IMR-90 (cell line): ENCODE results near the gene SESN3. TPM values are rescaled to one million over a fixed set of nuclear protein-coding genes. Genes with fewer than 3 reads are reported as not detected.

Source experiments
- ATAC-seq: fragments of 200-7000 bp; cut with Tn5 transposase; 2 replicates; pipeline ENCODE4 v1.9.1; 2020; ENCODE audit warnings: low read depth, mild to moderate bottlenecking, moderate library complexity
- BruUV-seq: library from RNA; stranded (reverse); fragments of 400-500 nt; replicated peaks from 2 replicates; lab custom pipeline; 2021; lab: Mats Ljungman, UMichigan
- CTCF ChIA-PET: fragments of 300-600 bp; formaldehyde crosslinking; extraction: SDS; loops from one replicate; lab custom pipeline; 2021; ENCODE audit warnings: antibody characterized with exemption; lab: Yijun Ruan, JAX
- POLR2A ChIA-PET: fragments of 300-600 bp; sonication (Branson Sonifier 250); formaldehyde crosslinking; loops from one replicate; lab custom pipeline; 2022; ENCODE audit warnings: antibody characterized with exemption; ENCODE audit not compliant: unreplicated experiment; lab: Charles Lee
- DNase-seq: peaks from one replicate; pipeline ENCODE4 v3.0.0; 2013
- H2AFZ ChIP-seq: replicated peaks from 2 replicates; pipeline ENCODE3; 2013; ENCODE audit warnings: low read length, mild to moderate bottlenecking; ENCODE audit not compliant: poor library complexity
- H2AK5ac ChIP-seq: 2 replicates; pipeline ENCODE4 v1.6.1; 2013; ENCODE audit warnings: low read depth, low read length, inconsistent platforms
- H2AK9ac ChIP-seq: replicated peaks from 2 replicates; pipeline ENCODE3; 2013; ENCODE audit warnings: mild to moderate bottlenecking, low read depth, low read length, moderate library complexity; ENCODE audit not compliant: poor library complexity
- H2BK120ac ChIP-seq: 2 replicates; pipeline ENCODE4 v1.6.1; 2013; ENCODE audit warnings: low read depth, low read length, inconsistent platforms
- H2BK15ac ChIP-seq: 3 replicates; pipeline ENCODE4 v1.6.1; 2013; ENCODE audit warnings: low read depth, low read length, inconsistent platforms
- H2BK20ac ChIP-seq: 2 replicates; pipeline ENCODE4 v1.6.1; 2013; ENCODE audit warnings: low read depth, mild to moderate bottlenecking, inconsistent platforms, low read length, moderate library complexity
- H2BK5ac ChIP-seq: 2 replicates; pipeline ENCODE4 v1.6.1; 2013; ENCODE audit warnings: mild to moderate bottlenecking, low read depth, low read length, inconsistent platforms; ENCODE audit not compliant: poor library complexity, severe bottlenecking
- H3K14ac ChIP-seq: replicated peaks from 2 replicates; pipeline ENCODE4 v1.6.1; 2013; ENCODE audit warnings: low read depth, low read length, inconsistent platforms
- H3K18ac ChIP-seq: 2 replicates; pipeline ENCODE4 v1.6.1; 2013; ENCODE audit warnings: low read depth, low read length, control low read depth
- H3K23ac ChIP-seq: 2 replicates; pipeline ENCODE4 v1.6.1; 2013; ENCODE audit warnings: low read depth, low read length, inconsistent platforms
- H3K27ac ChIP-seq: 2 replicates; pipeline ENCODE4 v1.5.1; 2013; ENCODE audit warnings: mild to moderate bottlenecking, control low read depth, low read length; ENCODE audit not compliant: insufficient read depth
- H3K27me3 ChIP-seq: 2 replicates; pipeline ENCODE4 v1.6.1; 2013; ENCODE audit warnings: low read length; ENCODE audit not compliant: control insufficient read depth, insufficient read depth
- H3K36me3 ChIP-seq: 2 replicates; pipeline ENCODE4 v1.6.1; 2013; ENCODE audit warnings: low read length, mixed read lengths; ENCODE audit not compliant: control insufficient read depth, insufficient read depth
- H3K4ac ChIP-seq: 2 replicates; pipeline ENCODE4 v1.6.1; 2013; ENCODE audit warnings: low read depth, low read length, inconsistent platforms
- H3K4me1 ChIP-seq: 2 replicates; pipeline ENCODE4 v1.6.1; 2013; ENCODE audit warnings: low read length, mixed read lengths; ENCODE audit not compliant: control insufficient read depth, insufficient read depth
- H3K4me2 ChIP-seq: 2 replicates; pipeline ENCODE4 v1.6.1; 2013; ENCODE audit warnings: low read depth, mild to moderate bottlenecking, control low read depth, low read length, moderate library complexity
- H3K4me3 ChIP-seq: 2 replicates; pipeline ENCODE4 v1.5.1; 2013; ENCODE audit warnings: low read depth, mild to moderate bottlenecking, control low read depth, low read length, moderate library complexity; ENCODE audit not compliant: insufficient read depth
- H3K56ac ChIP-seq: 2 replicates; pipeline ENCODE4 v1.6.1; 2013; ENCODE audit warnings: low read length, inconsistent platforms; ENCODE audit not compliant: insufficient read depth; ENCODE audit errors: extremely low read depth
- H3K79me1 ChIP-seq, 2 experiments: 2 replicates each; pipeline ENCODE4 v1.6.1; 2013; ENCODE audit warnings: low read length in 2 of 2, inconsistent platforms in 1 of 2, low read depth in 1 of 2
- H3K9ac ChIP-seq: 2 replicates; pipeline ENCODE4 v1.6.1; 2013; ENCODE audit warnings: low read depth, low read length, control low read depth
- H3K9me1 ChIP-seq: 2 replicates; pipeline ENCODE4 v1.6.1; 2013; ENCODE audit warnings: low read length, inconsistent platforms; ENCODE audit not compliant: insufficient read depth
- H3K9me3 ChIP-seq: 2 replicates; pipeline ENCODE4 v1.6.1; 2013; ENCODE audit warnings: low read length; ENCODE audit not compliant: control insufficient read depth, insufficient read depth
- H4K20me1 ChIP-seq: 2 replicates; pipeline ENCODE4 v1.6.1; 2013; ENCODE audit warnings: low read length, inconsistent platforms; ENCODE audit not compliant: insufficient read depth
- H4K5ac ChIP-seq: 2 replicates; pipeline ENCODE4 v1.6.1; 2013; ENCODE audit warnings: mild to moderate bottlenecking, low read depth, low read length, control low read depth
- H4K8ac ChIP-seq, 2 experiments: 2 replicates each; pipeline ENCODE4 v1.6.1; 2013; ENCODE audit warnings: low read depth in 2 of 2, low read length in 2 of 2, control low read depth in 1 of 2, inconsistent platforms in 1 of 2
- H4K91ac ChIP-seq: 2 replicates; pipeline ENCODE4 v1.6.1; 2013; ENCODE audit warnings: low read depth, low read length, inconsistent platforms; ENCODE audit not compliant: insufficient read depth
- CEBPB ChIP-seq: IDR thresholded peaks from 2 replicates; pipeline ENCODE4 v1.6.1; 2012; ENCODE audit warnings: low read depth, low read length, improper control_type of control experiment
- CHD1 ChIP-seq: IDR thresholded peaks from 2 replicates; pipeline ENCODE4 v1.6.1; 2012; ENCODE audit warnings: low read depth, low read length, improper control_type of control experiment
- ELK1 ChIP-seq: fragments of 150-350 bp; IDR thresholded peaks from 2 replicates; pipeline ENCODE4 v1.6.1; 2016; ENCODE audit warnings: low read depth, mild to moderate bottlenecking, low read length, moderate library complexity, borderline replicate concordance
- FOS ChIP-seq: fragments of 150-350 bp; IDR thresholded peaks from 2 replicates; pipeline ENCODE4 v1.6.1; 2016; ENCODE audit warnings: low read depth, low read length
- MAFK ChIP-seq: IDR thresholded peaks from 2 replicates; pipeline ENCODE4 v1.6.1; 2012; ENCODE audit warnings: low read depth, low read length, improper control_type of control experiment
- NFE2L2 ChIP-seq: fragments of 150-350 bp; IDR thresholded peaks from 2 replicates; pipeline ENCODE4 v1.6.1; 2016; ENCODE audit warnings: low read depth, mild to moderate bottlenecking, low read length
- RAD21 ChIP-seq: IDR thresholded peaks from 2 replicates; pipeline ENCODE4 v1.6.1; 2012; ENCODE audit warnings: low read length, improper control_type of control experiment
- RCOR1 ChIP-seq: IDR thresholded peaks from 2 replicates; pipeline ENCODE4 v1.6.1; 2012; ENCODE audit warnings: mild to moderate bottlenecking, low read length, improper control_type of control experiment; ENCODE audit not compliant: insufficient replicate concordance
- WGBS, 2 experiments: methylation state at CpG; one replicate each; pipeline versions ENCODE4 v1.1.5 to v1.1.7; 2013; ENCODE audit warnings: missing lambda C conversion rate in 2 of 2; ENCODE audit not compliant: insufficient read length in 1 of 2; ENCODE audit errors: extremely low coverage in 2 of 2; 5-methylcytosine and 5-hydroxymethylcytosine counted together
- dilution Hi-C: fragments of 300-500 bp; cut with HindIII; formaldehyde crosslinking; loops from one replicate; pipeline ENCODE4 v1.14.3; 2018; ENCODE audit warnings: low sequenced_read_pairs; ENCODE audit not compliant: unreplicated experiment
- in situ Hi-C: fragments of 300-500 bp; cut with MboI; formaldehyde crosslinking; loops from 3 replicates; pipeline ENCODE4 v1.14.3; 2019; ENCODE audit warnings: low sequenced_read_pairs, inconsistent platforms, mixed read lengths
- intact Hi-C: fragments of 100-400 bp; cut with micrococcal nuclease; formaldehyde crosslinking; loops from 2 replicates; pipeline ENCODE4 v1.10.0; 2022
- polyA plus RNA-seq, 3 experiments: library from polyadenylated mRNA; depleted of rRNA; stranded (reverse); fragments of >200 nt; gene quantifications; 2 replicates each; pipeline ENCODE4 v1.2.3, GENCODE V29; 2012; ENCODE audit warnings: low replicate concordance in 1 of 3
- total RNA-seq: library from RNA; depleted of rRNA; stranded (reverse); fragments of >200 nt; gene quantifications from 2 replicates; pipeline ENCODE4 v1.2.3, GENCODE V29; 2012
- TF ChIP-seq, protein P1 (sequence below): conservative IDR thresholded peaks from 2 replicates; pipeline ENCODE4 v1.5.1; 2012; ENCODE audit warnings: mild to moderate bottlenecking, low read depth, low read length, improper control_type of control experiment

SESN3 gene
- total and polyA plus RNA-seq, 2 of the 4 experiments (the other 2 are of a cell fraction): 2.0 to 7.7 TPM

DNA sequence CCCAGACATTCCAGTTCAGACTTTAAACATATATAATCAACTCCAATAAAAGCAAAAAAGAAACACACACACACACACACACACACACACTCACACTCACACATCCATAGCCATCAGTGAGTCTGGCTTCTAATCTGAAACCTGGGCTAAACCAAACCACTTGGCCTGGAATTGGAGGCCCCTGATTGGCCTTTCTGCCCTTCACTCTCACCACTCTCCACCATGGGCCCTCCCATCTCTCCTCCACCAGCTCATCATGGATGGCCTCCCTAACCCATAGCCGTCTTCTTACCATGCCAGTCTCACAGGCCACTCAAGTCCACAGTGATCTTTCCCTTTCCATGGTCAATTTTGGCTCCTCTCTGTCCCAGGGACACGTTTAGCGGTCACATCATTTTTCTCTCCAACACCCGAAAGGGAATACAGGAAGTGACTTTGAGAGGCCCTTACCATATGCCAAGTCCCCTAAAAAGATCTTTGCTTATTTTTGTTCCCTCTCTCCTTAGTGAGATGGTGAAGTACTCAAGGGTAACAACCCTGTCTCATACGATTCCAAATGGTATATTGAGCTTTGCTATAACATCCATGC, 74.8 kb downstream of the SESN3 start:
- no peaks in the 10 kb centered on the region for H3K9me1 ChIP-seq
- H2AK5ac ChIP-seq: no peak overlapping the region
- no TSS peak for BruUV-seq
- H3K9me3 ChIP-seq: no peaks in the 10 kb centered on the region
- H4K8ac ChIP-seq: no peak overlapping the region
- intact Hi-C loops: loop anchor here (10.0 kb wide), 1 partner anchor 439 kb away; no protein-coding TSS in a partner anchor
- POLR2A ChIA-PET: no interaction called here
- CTCF ChIA-PET: interaction anchor here (0.8 kb wide), 2 partner anchors 10 to 608 kb away, joined by 3 read pairs; no protein-coding TSS in a partner anchor
- no peaks in the 10 kb centered on the region for H4K20me1 ChIP-seq
- H3K4me3 ChIP-seq: no peak overlapping the region
- no peak overlapping the region for H3K18ac ChIP-seq
- H2BK120ac ChIP-seq: no peak overlapping the region
- in situ Hi-C loops: loop anchor here (5.0 kb wide), 1 partner anchor 551 kb away; no protein-coding TSS in a partner anchor
- H3K27ac ChIP-seq: no peak overlapping the region
- H3K56ac ChIP-seq: no peak overlapping the region
- H3K9ac ChIP-seq: no peak overlapping the region
- no peak overlapping the region for H3K14ac ChIP-seq
- no peak overlapping the region for H3K23ac ChIP-seq
- H4K91ac ChIP-seq: no peak overlapping the region
- no peak overlapping the region for H2BK5ac ChIP-seq
- dilution Hi-C loops: no loop called here
- H3K36me3 ChIP-seq: no peaks in the 10 kb centered on the region
- TF ChIP-seq CEBPB: no peak
- no peak for TF ChIP-seq RCOR1
- no peak for TF ChIP-seq FOS
- no peak for TF ChIP-seq ELK1
- TF ChIP-seq NFE2L2: no peak
- TF ChIP-seq, protein P1, sequence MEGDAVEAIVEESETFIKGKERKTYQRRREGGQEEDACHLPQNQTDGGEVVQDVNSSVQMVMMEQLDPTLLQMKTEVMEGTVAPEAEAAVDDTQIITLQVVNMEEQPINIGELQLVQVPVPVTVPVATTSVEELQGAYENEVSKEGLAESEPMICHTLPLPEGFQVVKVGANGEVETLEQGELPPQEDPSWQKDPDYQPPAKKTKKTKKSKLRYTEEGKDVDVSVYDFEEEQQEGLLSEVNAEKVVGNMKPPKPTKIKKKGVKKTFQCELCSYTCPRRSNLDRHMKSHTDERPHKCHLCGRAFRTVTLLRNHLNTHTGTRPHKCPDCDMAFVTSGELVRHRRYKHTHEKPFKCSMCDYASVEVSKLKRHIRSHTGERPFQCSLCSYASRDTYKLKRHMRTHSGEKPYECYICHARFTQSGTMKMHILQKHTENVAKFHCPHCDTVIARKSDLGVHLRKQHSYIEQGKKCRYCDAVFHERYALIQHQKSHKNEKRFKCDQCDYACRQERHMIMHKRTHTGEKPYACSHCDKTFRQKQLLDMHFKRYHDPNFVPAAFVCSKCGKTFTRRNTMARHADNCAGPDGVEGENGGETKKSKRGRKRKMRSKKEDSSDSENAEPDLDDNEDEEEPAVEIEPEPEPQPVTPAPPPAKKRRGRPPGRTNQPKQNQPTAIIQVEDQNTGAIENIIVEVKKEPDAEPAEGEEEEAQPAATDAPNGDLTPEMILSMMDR: no peak
- no peak for TF ChIP-seq RAD21
- TF ChIP-seq CHD1: no peak
- TF ChIP-seq MAFK: no peak
- H3K4me1 ChIP-seq: no peaks in the 10 kb centered on the region
- no peaks in the 10 kb centered on the region for H3K79me1 ChIP-seq
- no peak overlapping the region for H3K4ac ChIP-seq
- ATAC-seq: no peak
- DNase-seq: no peak
- no peak overlapping the region for H4K5ac ChIP-seq
- peaks cover 2% of the 10 kb centered on the region; the same call in 1 of the 2 replicates for H3K27me3 ChIP-seq
- no peak overlapping the region for H2BK20ac ChIP-seq
- WGBS, 2 experiments: 70% methylated on average over 1 of the region's 5 CpGs; no CpG with 5 or more reads in 1 of the 2 experiments
- no peak overlapping the region for H3K4me2 ChIP-seq
- no peak overlapping the region for H2BK15ac ChIP-seq
- no peak overlapping the region for H2AFZ ChIP-seq
- no peak overlapping the region for H2AK9ac ChIP-seq
